Pulmonary artery endothelial cell (primary cell): ENCODE results near the gene CRHR1. TPM values are rescaled to one million over a fixed set of nuclear protein-coding genes. Genes with fewer than 3 reads are reported as not detected.

Source experiments
- DNase-seq: peaks from one replicate; pipeline ENCODE4 v3.0.0-alpha.2; 2011; ENCODE audit warnings: low read depth, low spot score
- total RNA-seq: library from RNA; depleted of rRNA; stranded (reverse); fragments of >200 nt; gene quantifications from 2 replicates; pipeline ENCODE4 v1.2.3, GENCODE V29; 2014

CRHR1 gene
- total RNA-seq, 1 donor from 2014 or later: not detected

DNA sequence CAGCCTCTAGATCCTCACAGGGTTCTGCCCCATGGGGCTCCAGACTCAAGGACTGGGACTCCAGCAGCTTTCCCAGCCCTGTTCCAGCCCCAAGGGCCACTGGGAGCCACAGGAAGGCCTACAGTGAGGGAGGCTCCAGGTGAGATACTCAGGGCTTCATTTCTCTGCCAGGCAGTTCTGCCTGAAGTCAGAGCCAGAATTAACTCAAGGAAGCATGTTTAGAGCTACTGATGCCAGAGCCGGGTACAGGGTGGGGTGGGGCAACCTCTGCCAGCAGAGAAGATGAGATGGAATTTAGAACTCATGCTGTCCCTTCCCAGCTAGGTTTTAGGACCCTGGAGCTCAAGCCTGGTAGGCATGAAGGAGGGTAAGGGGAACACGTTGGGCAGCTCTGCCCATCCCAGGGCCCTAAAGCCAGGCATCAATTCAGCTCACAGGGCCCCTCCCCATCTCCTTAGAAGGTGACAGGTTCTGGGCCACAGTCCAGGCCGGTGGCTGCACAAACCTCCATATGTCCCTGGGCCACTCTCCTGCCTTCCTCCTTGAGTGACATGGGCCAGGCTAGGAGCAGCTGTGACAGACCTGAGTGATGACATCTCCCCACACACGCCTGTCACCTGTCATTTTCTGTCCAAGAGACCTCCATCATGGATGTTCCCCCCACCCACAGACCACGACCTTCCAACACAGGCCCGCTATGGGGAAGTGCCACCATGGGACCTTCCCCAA is 36.1 kb downstream of the CRHR1 start:
- no peak for DNase-seq

DNA sequence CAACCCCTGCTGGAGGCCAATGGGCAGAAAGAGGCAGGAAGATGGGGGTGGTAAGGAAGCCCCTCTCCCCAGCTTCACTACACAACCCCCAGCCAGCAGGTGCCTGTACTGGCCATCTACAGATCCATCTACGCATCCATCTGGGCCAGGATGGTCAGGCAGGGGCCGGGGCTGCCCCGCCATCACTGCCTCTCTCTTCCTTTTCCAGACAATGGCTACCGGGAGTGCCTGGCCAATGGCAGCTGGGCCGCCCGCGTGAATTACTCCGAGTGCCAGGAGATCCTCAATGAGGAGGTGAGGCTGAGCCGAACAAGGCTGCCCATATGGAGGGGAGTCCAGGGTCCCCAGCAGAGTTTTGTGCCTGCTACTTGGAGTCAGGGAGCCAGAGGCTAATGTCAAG is 37.0 kb downstream of the CRHR1 start:
- DNase-seq: no peak

DNA sequence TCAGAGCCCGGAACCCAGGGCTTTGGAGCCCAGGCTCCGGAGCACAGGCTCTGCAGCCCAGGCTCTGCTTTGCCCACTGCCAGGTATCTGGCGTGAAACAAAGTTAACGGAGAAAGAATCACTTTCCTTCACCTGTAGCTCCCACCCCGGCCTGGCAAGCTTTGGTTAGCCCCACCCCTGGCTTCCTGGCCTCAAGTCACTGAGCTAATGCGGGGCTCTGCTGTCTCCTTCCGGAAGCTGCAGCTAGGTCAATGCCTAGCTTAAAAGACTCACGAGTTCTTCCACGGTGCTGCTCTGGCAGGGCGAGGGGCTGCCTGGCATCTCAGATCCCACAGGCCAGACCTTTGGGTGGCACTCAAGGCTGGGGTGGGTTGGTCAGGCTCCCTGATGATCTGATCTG is 39.5 kb downstream of the CRHR1 start:
- no peak for DNase-seq

DNA sequence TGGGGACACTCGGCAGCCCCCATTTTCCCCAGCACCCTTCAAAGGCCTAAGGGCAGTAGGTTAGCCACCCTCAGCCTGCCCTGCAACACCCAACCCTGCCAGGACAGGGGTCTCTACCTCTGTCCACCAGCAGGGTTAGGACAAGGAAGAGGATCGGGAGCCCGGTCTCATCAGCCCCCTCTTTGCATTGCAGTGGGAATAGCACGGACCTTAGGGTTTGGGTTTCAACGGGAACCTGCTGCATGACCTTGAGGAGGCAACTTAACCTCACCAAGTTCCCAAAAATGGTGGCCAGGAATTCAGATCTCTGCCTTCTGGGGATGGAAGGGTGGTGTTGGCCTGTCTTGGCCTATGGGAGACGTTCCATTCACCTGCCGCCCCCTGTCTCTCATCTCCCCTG is 40.4 kb downstream of the CRHR1 start:
- no peak for DNase-seq

DNA sequence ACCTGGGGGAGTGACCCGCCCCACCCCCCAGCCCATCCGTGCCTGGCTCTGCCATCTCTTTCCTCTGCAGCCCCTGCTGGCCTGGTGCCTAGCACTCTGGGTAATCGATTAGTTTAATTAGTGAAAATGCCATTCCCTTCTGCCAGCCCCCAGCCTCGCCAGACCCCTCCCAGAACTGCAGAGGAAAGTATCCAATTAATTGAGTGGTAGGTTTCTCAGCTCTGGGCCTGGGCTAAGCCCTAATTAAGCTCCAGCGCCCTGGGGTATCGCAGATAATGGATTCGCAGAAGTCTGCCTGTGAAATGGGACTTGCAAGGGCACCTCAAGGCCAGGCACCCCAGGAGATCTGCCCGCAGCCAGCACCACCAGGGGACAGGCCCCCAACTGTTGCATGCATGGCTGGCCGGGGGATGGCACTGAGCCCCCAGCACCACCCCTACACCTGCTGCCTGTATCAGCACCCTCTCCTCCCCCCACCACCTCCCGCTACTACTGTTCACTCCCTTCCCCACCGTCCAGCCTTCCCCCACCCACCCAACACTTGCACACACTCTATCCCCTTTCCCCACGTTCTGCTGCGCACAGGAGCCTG is 40.9 kb downstream of the CRHR1 start:
- no peak for DNase-seq

DNA sequence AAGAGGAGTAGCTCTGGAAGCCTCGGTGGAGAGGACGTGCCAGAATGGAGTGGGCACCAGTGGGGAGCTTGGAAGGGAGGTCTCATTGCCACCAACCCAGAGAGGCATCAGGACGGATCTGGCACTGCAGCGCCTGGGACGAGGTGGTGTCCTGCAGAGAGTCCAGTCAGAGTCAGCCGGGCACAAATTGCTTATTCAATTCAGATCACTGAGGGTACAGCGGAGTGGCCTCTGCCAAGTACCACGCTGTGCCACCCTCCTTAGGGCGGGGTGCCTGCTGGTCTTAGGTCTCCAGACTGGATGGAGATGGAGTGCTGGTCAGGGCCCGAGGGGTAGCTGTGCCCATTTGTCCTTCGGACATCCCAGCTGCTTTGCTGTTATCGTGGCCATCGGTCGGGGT is 41.7 kb downstream of the CRHR1 start:
- DNase-seq: no peak

DNA sequence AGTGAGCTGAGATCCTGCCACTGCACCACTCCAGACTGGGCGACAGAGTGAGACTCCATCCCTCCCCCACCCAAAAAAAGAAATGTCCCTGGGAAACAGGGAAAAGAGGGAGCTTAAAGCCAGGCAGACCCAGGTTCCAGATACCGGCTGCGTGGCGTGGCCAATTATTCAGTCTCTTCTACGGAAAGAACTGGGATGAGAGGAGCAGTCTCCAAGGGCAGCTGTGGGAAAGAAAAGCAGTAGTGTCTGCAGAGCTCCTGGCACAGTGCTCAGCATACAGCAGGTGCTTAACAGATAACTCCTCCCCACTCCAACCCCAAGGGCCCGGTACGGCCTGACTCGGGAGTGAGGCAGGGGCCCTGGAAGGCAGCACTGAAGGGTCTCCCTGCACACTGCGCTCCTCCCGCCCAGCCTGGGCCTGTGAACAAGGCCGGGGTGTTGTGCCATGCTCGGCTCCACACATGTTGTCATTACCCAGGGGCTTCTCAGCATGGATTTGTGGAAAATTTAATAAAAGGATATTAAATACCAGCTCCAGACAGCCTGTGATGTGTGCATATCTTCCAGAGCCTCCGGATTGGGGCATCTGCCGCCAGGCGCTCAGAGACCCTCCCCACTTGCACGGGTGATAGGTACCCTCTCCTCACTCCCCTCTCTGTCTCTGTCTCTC is 42.9 kb downstream of the CRHR1 start:
- DNase-seq: no peak

DNA sequence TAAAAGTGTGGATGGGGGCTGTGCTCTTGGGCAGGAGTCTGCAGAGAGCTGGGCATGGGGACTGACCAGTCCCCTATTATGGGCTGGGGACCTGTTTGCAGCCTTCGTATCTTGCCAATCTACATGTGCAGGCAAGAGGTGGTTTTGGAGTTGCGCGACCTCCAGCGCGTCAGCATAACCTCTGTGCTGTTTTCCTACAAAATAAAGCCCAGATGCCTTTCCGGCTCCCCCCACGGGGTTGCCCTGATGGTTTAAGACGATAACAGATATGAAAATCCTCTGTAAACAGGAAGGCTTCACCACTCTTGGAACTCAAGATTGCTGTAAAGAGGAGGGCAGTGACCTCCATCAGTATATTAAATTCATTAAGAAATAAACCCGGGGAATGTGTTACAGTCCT is 44.1 kb downstream of the CRHR1 start:
- no peak for DNase-seq

DNA sequence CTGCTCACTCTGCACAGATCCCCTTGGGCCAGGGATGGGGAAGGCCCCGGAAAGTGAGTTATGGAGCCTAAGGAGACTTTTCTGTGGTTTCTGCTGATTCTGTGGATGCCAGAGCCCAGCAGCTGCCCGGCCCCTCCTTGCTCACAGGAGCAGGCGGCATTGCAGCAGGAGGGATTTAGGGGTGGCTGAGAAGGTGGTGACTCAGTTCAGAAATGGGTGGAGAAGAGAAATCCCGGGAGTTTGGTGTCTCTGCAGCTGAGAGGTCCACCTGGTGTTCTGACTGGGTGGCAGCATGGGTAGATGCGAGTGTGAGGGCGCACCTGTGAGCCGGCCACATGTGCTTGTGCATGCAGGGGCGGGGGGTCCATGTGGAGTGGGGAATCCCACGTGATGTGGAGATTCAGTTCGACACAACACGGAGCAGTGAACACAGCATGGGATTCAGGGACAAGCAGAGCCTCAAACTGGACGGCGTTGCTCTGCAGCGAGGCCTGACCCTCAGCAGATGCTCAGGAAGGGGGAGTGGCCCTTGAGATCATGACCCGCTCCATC is 44.5 kb downstream of the CRHR1 start:
- no peak for DNase-seq

DNA sequence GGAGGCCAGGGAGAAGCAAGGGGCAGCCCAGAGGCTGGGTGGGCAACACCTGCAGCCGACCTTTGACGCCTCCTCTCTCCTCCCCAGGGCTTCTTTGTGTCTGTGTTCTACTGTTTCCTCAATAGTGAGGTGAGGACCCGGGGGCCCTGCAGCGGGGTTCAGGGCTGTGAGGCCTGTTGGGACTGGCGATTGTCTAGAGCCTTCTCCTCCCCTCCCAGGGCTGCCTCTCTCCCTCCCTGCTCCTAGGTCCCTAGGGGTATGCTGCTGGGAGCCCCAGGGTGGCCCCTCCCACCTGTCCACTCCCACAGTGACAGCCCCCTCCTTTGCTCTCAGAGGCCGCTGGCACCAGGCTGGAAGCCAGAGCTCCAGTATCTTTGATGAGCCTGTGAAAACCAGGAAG is 49.8 kb downstream of the CRHR1 start:
- no peak for DNase-seq

DNA sequence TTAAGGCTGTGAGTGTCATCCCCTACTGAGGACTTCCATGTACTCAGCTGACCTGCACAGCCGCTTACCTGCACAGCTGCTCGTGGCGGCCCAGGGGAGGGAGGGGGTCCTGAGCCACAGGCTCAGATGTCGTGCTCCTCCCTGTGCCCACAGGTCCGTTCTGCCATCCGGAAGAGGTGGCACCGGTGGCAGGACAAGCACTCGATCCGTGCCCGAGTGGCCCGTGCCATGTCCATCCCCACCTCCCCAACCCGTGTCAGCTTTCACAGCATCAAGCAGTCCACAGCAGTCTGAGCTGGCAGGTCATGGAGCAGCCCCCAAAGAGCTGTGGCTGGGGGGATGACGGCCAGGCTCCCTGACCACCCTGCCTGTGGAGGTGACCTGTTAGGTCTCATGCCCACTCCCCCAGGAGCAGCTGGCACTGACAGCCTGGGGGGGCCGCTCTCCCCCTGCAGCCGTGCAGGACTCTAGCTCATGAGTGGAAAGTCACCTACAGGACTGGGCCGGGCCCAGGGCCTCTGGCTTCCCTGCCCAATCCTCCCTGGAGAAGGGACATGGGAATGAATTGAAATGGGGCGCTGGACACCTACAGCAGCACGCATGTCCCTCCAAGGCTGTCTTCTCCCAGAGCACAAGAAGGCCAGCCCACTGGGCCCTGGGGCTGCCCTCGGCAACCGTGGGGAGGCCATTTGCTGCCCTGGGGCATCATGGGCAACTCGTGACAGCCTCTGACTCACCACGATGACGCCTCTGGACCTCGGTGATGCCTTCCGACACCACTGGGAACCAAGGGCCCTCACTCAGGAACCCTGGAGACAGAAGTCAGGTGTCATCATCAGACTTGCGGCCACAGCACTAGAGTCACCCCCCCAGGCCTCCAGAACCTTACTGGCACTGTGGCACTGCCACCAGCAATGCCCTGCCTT is 50.6 kb downstream of the CRHR1 start:
- no peak for DNase-seq

DNA sequence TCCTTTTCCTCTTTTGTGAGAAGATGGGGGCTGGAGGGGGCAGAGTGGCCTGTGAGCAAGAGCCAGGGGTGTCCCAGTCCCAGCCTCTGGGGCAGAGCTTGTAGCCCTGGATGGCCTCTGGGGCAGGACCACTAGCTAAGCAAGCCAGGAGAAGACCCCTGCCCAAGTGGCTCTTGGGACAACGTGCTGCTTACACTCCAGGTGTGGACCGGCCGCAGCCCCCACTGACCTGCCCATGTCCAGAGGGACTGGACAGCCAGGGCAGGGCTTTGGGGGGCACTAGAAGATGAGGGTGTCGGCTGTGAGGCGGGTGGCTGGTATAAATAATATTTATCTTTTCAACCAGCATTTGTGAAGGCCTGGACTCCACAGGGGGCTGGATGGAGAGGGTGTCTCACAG is 51.4 kb downstream of the CRHR1 start:
- DNase-seq: no peak

DNA sequence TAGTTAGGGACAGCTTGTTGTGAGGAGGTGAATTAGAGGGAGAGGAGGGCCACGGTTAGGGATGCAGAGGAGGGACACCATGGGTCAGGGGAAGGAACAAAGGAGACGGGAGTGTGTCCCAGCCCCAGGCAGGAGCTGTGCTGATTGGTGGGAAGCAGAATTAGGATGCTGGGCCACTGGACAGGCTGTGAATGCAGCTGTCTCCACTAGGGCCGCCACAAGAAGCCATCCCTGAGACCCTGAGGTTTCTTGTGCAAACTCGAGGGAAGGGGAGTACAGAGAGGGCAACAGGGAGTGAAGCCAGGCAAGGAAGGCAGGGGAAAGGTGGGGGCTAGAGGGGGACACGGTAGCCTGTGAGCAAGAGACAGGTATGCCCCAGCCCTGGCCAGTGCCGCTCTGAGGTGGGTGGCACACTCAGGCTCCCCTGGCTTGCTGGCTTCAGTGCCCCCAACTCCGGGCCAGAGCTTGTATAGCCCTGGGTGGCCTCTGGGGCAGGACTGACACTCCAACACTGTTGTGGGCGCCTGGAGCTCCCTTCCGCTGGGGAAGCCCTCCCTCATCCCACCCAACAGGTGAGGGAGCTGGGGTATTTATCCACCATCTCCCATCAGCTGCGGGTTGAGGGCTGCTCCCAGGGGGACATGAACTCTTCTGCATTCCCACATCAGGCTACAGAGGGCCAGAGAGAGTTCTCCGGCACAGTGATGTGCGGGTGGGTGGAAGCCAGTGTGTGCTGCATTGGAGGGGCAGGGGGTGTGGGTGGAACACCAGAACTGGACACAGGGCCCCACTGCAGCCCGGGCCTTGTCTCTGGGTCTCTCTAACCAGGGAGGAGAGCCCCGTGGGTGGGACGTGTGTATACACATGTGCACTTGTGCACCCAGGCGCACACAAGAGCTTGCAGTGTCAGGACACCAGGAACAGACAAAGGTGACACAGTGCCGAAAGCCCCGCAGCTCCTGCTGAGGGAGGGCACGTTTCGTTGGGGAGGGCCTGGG is 52.2 kb downstream of the CRHR1 start:
- no peak for DNase-seq

DNA sequence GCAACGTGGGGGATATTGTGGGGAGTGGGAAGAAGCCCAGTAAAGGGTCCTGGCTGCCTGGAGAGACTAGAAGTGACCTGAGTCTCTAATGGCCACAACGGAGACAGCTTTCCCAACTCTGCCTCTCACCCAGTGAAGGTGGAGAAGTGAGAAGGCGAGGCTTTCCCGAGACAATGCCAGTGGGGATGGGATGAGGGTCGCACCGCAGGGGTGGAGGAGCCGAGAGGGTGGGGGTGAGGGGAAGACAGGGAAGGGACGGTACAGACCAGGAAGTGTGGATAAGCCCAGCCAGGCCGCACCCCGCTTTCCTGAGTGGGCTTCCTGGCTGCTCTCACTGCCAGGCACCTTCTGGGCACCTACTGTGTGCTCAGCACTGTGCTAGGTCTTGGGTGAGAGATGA is 53.1 kb downstream of the CRHR1 start:
- no peak for DNase-seq

DNA sequence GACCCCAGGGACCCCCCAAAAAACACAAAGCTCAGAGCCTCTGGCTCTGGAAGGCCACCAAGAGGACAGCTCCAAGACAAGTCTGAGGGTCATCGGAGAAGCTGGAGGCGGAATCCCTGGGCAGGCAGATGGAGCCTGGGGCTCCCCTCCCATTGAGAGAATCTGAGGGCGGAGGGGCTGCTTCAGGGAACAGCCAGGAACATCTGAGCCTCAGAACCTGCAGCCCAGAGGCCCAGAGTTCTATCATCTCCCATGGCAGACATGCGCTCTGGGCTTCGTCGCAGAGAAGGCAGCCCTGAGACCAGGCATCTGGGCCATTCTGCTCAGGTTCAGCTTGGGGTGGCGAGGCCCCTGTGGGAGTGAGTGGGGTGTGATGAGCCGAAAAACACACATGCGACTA is 53.5 kb downstream of the CRHR1 start:
- DNase-seq: no peak

DNA sequence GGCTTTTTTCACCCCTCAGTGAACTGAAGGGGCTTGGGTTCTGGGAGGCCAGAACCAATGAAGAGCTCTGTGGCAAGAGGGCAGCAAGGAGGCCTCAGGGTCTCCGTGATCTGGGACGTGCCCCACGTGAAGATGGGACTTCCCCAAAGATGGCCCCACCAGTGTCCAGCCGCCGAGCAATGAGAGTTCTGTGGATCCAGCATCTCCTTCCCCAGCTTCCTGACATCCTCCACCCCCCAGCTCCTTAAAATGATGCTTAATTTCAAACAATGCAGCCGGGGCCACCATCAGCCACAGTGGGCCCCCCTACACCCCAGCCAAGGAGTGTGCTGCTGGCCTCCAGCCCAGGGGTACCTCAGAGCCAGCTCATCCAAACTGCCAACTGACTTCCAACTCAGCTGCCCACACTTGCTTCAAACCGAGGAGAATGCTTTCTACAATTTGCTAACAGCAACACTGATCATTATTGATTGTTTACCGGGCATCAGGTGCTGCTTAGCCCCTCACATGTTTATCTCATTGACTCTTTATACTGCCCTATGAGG is 54.7 kb downstream of the CRHR1 start:
- no peak for DNase-seq

DNA sequence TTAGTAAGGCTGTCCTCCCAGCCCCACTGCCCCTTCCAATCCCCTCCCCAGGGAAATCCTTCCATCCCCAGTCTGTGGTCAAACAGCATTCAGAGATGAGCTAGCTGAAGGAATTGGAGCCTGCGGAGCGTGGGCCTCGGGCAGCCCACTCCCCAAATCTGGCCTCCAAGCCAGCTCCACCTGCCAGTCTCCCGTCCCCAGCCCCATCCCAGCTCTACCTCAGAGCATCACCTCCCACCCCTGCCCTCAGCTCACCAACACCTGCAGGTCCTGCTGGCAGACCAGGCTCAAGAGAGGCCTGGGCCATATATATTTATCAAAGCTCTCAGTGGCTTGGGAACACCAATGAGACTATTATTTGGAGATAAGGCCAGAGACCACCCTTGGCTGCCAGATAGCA is 55.3 kb downstream of the CRHR1 start:
- no peak for DNase-seq

DNA sequence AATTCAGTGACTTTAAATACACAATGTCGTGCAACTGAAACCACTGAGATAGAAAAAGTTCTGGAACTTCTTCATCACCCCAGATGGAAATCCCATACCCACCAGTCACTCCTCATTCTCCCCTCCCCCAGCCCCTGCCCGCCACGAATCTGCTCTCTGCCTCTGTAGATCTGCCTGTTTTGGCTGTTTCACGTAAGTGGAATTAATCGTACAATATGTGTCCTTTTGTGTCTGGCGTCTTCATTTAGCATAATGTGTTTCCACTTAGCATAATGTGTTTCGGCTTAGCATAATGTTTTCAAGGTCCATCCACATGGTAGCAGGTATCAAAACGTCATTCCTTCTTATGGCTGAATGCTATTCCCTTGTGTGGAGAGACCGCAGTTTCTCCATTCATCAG is 57.1 kb downstream of the CRHR1 start:
- DNase-seq: no peak

DNA sequence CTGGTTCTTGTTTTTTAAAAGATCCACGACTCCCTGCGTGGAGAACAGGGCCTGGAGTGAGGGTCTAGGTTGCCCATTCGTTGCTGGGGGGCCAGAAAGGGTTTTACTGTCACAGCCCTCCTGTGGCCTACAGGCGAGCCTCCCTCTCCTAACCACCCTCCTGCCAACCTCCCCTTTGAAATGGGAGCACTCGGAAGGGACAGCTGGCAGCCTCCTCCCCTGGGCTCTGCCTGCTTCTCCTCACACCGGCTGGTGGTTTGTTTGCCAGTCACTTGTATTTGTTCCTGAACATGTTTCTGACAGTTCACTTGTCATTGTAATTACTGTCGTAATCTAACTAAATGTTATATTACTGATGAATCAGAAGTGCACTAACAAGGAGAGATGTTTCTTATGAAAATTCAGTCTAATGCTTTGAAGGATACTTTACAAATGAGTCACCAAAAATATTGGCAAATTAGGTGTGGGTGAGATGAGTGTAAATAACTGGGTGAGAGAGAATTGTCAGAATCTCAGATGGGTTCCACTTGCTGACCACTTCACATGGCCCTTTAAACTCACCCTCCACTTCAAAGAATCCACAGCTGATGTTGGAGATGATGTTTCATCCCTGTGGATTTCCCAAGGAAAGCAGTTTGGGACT is 57.9 kb downstream of the CRHR1 start:
- no peak for DNase-seq

DNA sequence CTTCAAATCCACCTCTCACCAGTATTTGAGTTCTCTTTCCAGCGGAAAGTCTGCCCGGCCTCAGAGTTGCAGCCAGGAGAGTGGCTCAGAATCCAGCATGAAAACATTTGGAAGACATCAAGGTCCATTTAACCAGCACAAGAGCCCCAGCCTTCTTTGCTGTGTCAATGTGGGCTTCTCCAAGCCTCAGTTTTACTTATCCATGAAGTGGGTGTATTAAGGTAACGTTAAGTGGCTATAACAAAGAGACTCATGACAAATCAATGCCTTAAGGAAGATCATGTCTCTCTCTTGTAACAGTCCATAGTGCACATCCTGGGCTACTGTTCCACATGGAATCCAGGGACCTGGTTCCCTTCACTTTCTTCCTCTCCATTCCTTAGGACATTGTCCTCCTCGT is 59.6 kb downstream of the CRHR1 start:
- no peak for DNase-seq
